Neural cell (in vitro differentiated cells): ENCODE results near the gene PPIL6. TPM values are rescaled to one million over a fixed set of nuclear protein-coding genes. Genes with fewer than 3 reads are reported as not detected.

ENCODE experiments used
- H2AFZ ChIP-seq: fragments of 200-600, 300-800 bp; sonication (generic), shearing (Covaris generic); 2 replicates; pipeline ENCODE4 v1.6.0; 2014; ENCODE audit warnings: low read depth, mild to moderate bottlenecking, antibody characterized with exemption, low read length, moderate library complexity
- H3F3A ChIP-seq: fragments of 200-600 bp; shearing (Covaris generic); 2 replicates; pipeline ENCODE4 v1.6.1; 2016; ENCODE audit warnings: mild to moderate bottlenecking, moderate library complexity, mixed read lengths, antibody characterized with exemption, low read length; ENCODE audit not compliant: insufficient read depth, poor library complexity, severe bottlenecking
- H3K27ac ChIP-seq: fragments of 200-600, 300-800 bp; sonication (generic), shearing (Covaris generic); 2 replicates; pipeline ENCODE4 v1.5.1; 2014; ENCODE audit warnings: mild to moderate bottlenecking, low read length, moderate library complexity
- H3K27me3 ChIP-seq: fragments of 300-800, 200-600 bp; sonication (generic), shearing (Covaris generic); 2 replicates; pipeline ENCODE4 v1.6.0; 2014; ENCODE audit warnings: mild to moderate bottlenecking, low read depth, low read length, moderate library complexity; ENCODE audit not compliant: insufficient read depth
- H3K36me3 ChIP-seq: fragments of 300-800, 200-600 bp; sonication (generic), shearing (Covaris generic); 2 replicates; pipeline ENCODE4 v1.5.1; 2014; ENCODE audit warnings: mild to moderate bottlenecking, antibody characterized with exemption, low read length, moderate library complexity; ENCODE audit not compliant: insufficient read depth
- H3K4me2 ChIP-seq: fragments of 300-800, 200-600 bp; sonication (generic), shearing (Covaris generic); 2 replicates; pipeline ENCODE4 v1.6.0; 2014; ENCODE audit warnings: mild to moderate bottlenecking, low read length
- H3K4me3 ChIP-seq: fragments of 300-800, 200-600 bp; sonication (generic), shearing (Covaris generic); 2 replicates; pipeline ENCODE4 v1.5.1; 2014; ENCODE audit warnings: mild to moderate bottlenecking, low read length, moderate library complexity
- H3K79me2 ChIP-seq: fragments of 200-600 bp; shearing (Covaris generic); replicated peaks from 2 replicates; pipeline ENCODE4 v1.6.0; 2014; ENCODE audit warnings: mild to moderate bottlenecking, low read length, moderate library complexity; ENCODE audit not compliant: insufficient read depth
- H3K9ac ChIP-seq: fragments of 300-800, 200-600 bp; sonication (generic), shearing (Covaris generic); 2 replicates; pipeline ENCODE4 v1.6.1; 2016; ENCODE audit warnings: mild to moderate bottlenecking, low read length, mixed read lengths
- H3K9me2 ChIP-seq: fragments of 200-600 bp; shearing (Covaris generic); 2 replicates; pipeline ENCODE4 v1.6.1; 2016; ENCODE audit warnings: mild to moderate bottlenecking, low read length, mixed read lengths; ENCODE audit not compliant: insufficient read depth
- H3K9me3 ChIP-seq: fragments of 200-600, 300-800 bp; sonication (generic), shearing (Covaris generic); 2 replicates; pipeline ENCODE4 v1.6.1; 2016; ENCODE audit warnings: mild to moderate bottlenecking, mixed run types, low read length, moderate library complexity, mixed read lengths
- H4K20me1 ChIP-seq: fragments of 200-600 bp; shearing (Covaris generic); 2 replicates; pipeline ENCODE4 v1.6.1; 2016; ENCODE audit warnings: mild to moderate bottlenecking, mixed run types; ENCODE audit not compliant: insufficient read depth
- CTCF ChIP-seq: fragments of 450-650 bp; IDR thresholded peaks from 2 replicates; pipeline ENCODE4 v1.5.1; 2014; ENCODE audit warnings: antibody characterized with exemption, mild to moderate bottlenecking, moderate library complexity; ENCODE audit not compliant: poor library complexity, severe bottlenecking
- EP300 ChIP-seq: fragments of 450-650 bp; conservative IDR thresholded peaks from 2 replicates; pipeline ENCODE4 v1.6.1; 2014; ENCODE audit warnings: antibody characterized with exemption, mild to moderate bottlenecking, moderate library complexity; ENCODE audit not compliant: poor library complexity, severe bottlenecking
- EZH2 ChIP-seq: fragments of 200-600, 300-800 bp; shearing (Covaris generic), sonication (generic); IDR thresholded peaks from 2 replicates; pipeline ENCODE4 v1.6.1; 2014; ENCODE audit warnings: antibody characterized with exemption, low read length, borderline replicate concordance, mild to moderate bottlenecking; ENCODE audit not compliant: insufficient read depth, poor library complexity, severe bottlenecking
- MXI1 ChIP-seq: fragments of 450-650 bp; conservative IDR thresholded peaks from 2 replicates; pipeline ENCODE4 v1.6.1; 2014; ENCODE audit warnings: antibody characterized with exemption, mild to moderate bottlenecking; ENCODE audit not compliant: poor library complexity, severe bottlenecking
- POLR2AphosphoS5 ChIP-seq: IDR thresholded peaks from 2 replicates; pipeline ENCODE4 v1.6.1; 2012
- RAD21 ChIP-seq: fragments of 450-650 bp; conservative IDR thresholded peaks from 2 replicates; pipeline ENCODE4 v1.6.1; 2014; ENCODE audit warnings: antibody characterized with exemption, mild to moderate bottlenecking, moderate library complexity
- REST ChIP-seq: IDR thresholded peaks from 2 replicates; pipeline ENCODE4 v1.6.1; 2012; ENCODE audit warnings: borderline replicate concordance
- SMC3 ChIP-seq: fragments of 450-650 bp; conservative IDR thresholded peaks from 2 replicates; pipeline ENCODE4 v1.6.1; 2014; ENCODE audit warnings: antibody characterized with exemption, mild to moderate bottlenecking, moderate library complexity; ENCODE audit not compliant: poor library complexity
- TAF1 ChIP-seq: IDR thresholded peaks from 2 replicates; pipeline ENCODE4 v1.6.1; 2012; ENCODE audit warnings: low read depth
- polyA plus RNA-seq: library from polyadenylated mRNA; depleted of rRNA; stranded (reverse); fragments of >200 nt; gene quantifications from 2 replicates; pipeline ENCODE4 v1.2.3, GENCODE V29; 2014

PPIL6 gene
- polyA plus RNA-seq, 1 donor from 2014 or later = 11.8 TPM

GRCh38 chr6:109351231-109352130 lies 88.9 kb downstream of the PPIL6 start:
- no peaks in the 10 kb centered on the region for H3K79me2 ChIP-seq
- no peak overlapping the region for H2AFZ ChIP-seq
- H3K36me3 ChIP-seq = no peaks in the 10 kb centered on the region
- H3F3A ChIP-seq = no peaks in the 10 kb centered on the region
- H3K9me2 ChIP-seq = no peaks in the 10 kb centered on the region
- TF ChIP-seq POLR2AphosphoS5 (no peak), EZH2 (no peak), EP300 (no peak), SMC3 (no peak), RAD21 (no peak), TAF1 (no peak), MXI1 (no peak), CTCF (no peak), REST (no peak)
- H3K27me3 ChIP-seq = no peaks in the 10 kb centered on the region
- no peaks in the 10 kb centered on the region for H3K9me3 ChIP-seq
- no peak overlapping the region for H3K9ac ChIP-seq
- no peak overlapping the region for H3K4me2 ChIP-seq
- H3K27ac ChIP-seq = no peak overlapping the region
- no peak overlapping the region for H3K4me3 ChIP-seq
- H4K20me1 ChIP-seq = no peaks in the 10 kb centered on the region

- Histone ChIP-seq H3K4me3 (no peak overlapping the region), H3K36me3 (no peaks in the 10 kb centered on the region), H3K4me2 (no peak overlapping the region), H4K20me1 (no peaks in the 10 kb centered on the region), H3K79me2 (no peaks in the 10 kb centered on the region), H3K27ac (no peak overlapping the region), H2AFZ (no peak overlapping the region), H3K9ac (no peak overlapping the region), H3K9me2 (no peaks in the 10 kb centered on the region), H3K9me3 (no peaks in the 10 kb centered on the region), H3F3A (no peaks in the 10 kb centered on the region), H3K27me3 (no peaks in the 10 kb centered on the region)
- TF ChIP-seq EP300 (no peak), CTCF (no peak), POLR2AphosphoS5 (no peak), EZH2 (no peak), REST (no peak), MXI1 (no peak), RAD21 (no peak), TAF1 (no peak), SMC3 (no peak)
These were observed 90.9 kb downstream of the PPIL6 start for GRCh38 chr6:109349419-109349987.
